Right lobe of liver (tissue), 6 donors: ENCODE measurements around the gene EDRF1. TPM values are rescaled to one million over a fixed set of nuclear protein-coding genes. Genes with fewer than 3 reads are reported as not detected.
A peak's percentile ranks its signal among the peaks of the same experiment; 100 is the strongest.

Source experiments
- ATAC-seq, 4 donors: fragments of 200-7000 bp; cut with Tn5 transposase; one replicate each; pipeline ENCODE4 v1.9.1; 2020; ENCODE audit warnings: mild to moderate bottlenecking in 4 of 4, moderate library complexity in 4 of 4
- DNase-seq, 3 donors: peaks; one replicate each; pipeline ENCODE4 v3.0.0-alpha.2; 2020
- H3K27ac ChIP-seq, 3 donors: fragments of 200-600 bp; one replicate each; pipeline ENCODE4 v1.8.0; 2022
- H3K27me3 ChIP-seq, 2 donors: fragments of 200-600 bp; one replicate each; pipeline ENCODE4 v1.8.0; 2022
- H3K36me3 ChIP-seq, 4 donors: fragments of 200-600 bp; sonication (generic) in 1 of 4; one replicate each; pipeline versions ENCODE4 v1.5.1 to v1.8.0; 2017 to 2022; ENCODE audit warnings: control low read depth in 1 of 4
- H3K4me1 ChIP-seq, 4 donors: fragments of 200-600 bp; sonication (generic) in 1 of 4; one replicate each; pipeline versions ENCODE4 v1.5.1 to v1.8.0; 2017 to 2022; ENCODE audit warnings: control low read depth in 1 of 4
- H3K4me3 ChIP-seq, 3 donors: fragments of 200-600 bp; one replicate each; pipeline ENCODE4 v1.8.0; 2022
- H3K9me3 ChIP-seq, 4 donors: fragments of 200-600 bp; sonication (generic) in 1 of 4; one replicate each; pipeline versions ENCODE4 v1.5.1 to v1.8.0; 2017 to 2022; ENCODE audit warnings: control low read depth in 1 of 4
- CTCF ChIP-seq, 4 donors: fragments of 200-600 bp in 3 of 4; fragments of 450-650 bp in 1 of 4; IDR thresholded peaks; one replicate each; pipeline versions ENCODE4 v1.5.1 to v1.8.0; 2016 to 2022; ENCODE audit warnings: antibody characterized with exemption in 4 of 4, mild to moderate bottlenecking in 2 of 4
- POLR2A ChIP-seq: fragments of 450-650 bp; IDR thresholded peaks from one replicate; pipeline ENCODE4 v1.6.1; 2017; ENCODE audit warnings: antibody characterized with exemption, mild to moderate bottlenecking
- WGBS: methylation state at CpG from one replicate; pipeline ENCODE4 v1.1.6; 2018; ENCODE audit warnings: low coverage, low lambda C conversion rate; ENCODE audit not compliant: insufficient coverage; ENCODE audit errors: missing lambda C conversion rate; 5-methylcytosine and 5-hydroxymethylcytosine counted together
- intact Hi-C, 2 donors: fragments of 100-400 bp; cut with DNase I; formaldehyde crosslinking; loops; one replicate each; pipeline versions ENCODE4 v1.11.2 to v1.14.1; 2022
- total RNA-seq, 6 experiments: library from RNA; depleted of rRNA in 2 of 6; stranded (reverse); fragments of >200 nt in 2 of 6; fragmentation: NEBNext Ultra II Directional in 3 of 6; extraction: Animal tissue kit (Norgen Biotek cat#: 25700) in 3 of 6; gene quantifications; one replicate each; pipeline versions ENCODE4 v1.1.0 to v1.2.4, GENCODE V29; 2016 to 2023
- donor health status: DM: no; HTN: yes; CAD: no.
- donor health status: DM: no; HTN: no; CAD: no.
- donor health status: DM: no; HTN: no; CAD: no.
- donor health status: DM: no; HTN: yes; CAD: no.
- donor health status: DM: no; HTN: yes; CAD: no.

Gene EDRF1
- total RNA-seq, 6 experiments from 2014 or later: 6.5 to 8.5 (median 8.1) TPM

DNA sequence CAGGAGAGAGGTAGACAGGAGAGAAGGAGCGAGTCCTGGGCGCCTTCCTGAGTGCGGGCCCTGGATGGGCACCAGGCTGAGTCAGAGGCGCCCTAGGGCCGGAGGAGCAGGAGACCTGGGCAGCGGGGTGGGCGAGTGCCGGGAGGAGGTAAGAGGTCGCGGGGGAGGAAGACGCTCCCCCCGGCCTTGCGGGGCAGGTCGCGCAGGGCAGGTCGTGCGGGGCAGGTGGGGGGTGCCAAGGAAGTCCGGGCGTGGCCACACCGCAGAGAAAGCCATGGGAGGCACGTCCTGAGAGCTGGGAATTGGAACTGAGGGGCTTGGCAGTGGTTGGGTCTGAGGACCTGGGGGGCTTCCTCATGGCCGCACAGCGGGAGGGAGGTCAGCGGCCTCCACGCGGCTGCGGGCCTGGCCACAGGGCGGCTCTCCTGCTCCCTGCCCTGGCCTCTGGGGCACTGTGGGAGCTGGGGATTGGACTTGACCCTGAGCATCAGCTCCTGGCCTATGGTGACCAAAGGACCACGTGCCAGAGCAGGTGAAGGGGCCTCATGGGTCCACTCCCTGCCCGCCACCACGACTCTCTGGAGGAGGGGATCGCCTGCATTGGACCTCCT lies 55.2 kb downstream of the EDRF1 start:
- ATAC-seq: peak in 1 of 4 donors; percentile 7
- TF ChIP-seq CTCF (IDR thresholded peaks at IDR 0.05) (no peak), POLR2A (no peak)
- DNase-seq: no peak
- no peaks in the 10 kb centered on the region for H3K36me3 ChIP-seq
- H3K27ac ChIP-seq: no peak overlapping the region
- H3K4me3 ChIP-seq: no peak overlapping the region
- intact Hi-C loops: no loop called here
- H3K9me3 ChIP-seq: no peaks in the 10 kb centered on the region
- H3K27me3 ChIP-seq: no peaks in the 10 kb centered on the region
- H3K4me1 ChIP-seq: peaks cover 0 to 5% (median 0%) of the 10 kb centered on the region in 4 donors
- WGBS: 79% methylated on average over 12 of the region's 32 CpGs

GRCh38 chr10:125775491-125776106 lies 56.1 kb downstream of the EDRF1 start, which contains the start of gene MMP21:
TSS of gene MMP21 (minus strand) at chr10:125775821. CDS start at chr10:125775821, 0 bp downstream.
- Histone ChIP-seq H3K27me3 (no peaks in the 10 kb centered on the region), H3K36me3 (no peaks in the 10 kb centered on the region), H3K27ac (no peak within 1 kb of the TSS), H3K4me3 (no peak within 1 kb of the TSS), H3K9me3 (no peaks in the 10 kb centered on the region), H3K4me1 (peaks cover 0 to 7% (median 0%) of the 10 kb centered on the region in 4 donors)
- 93% methylated on average over 3 of the region's 26 CpGs for WGBS
- TF ChIP-seq POLR2A: no peak
- no peak for TF ChIP-seq CTCF (IDR thresholded peaks at IDR 0.05)
- DNase-seq (no peak), ATAC-seq (no peak)
- intact Hi-C loops: no loop called here

- Histone ChIP-seq H3K36me3 (no peaks in the 10 kb centered on the region), H3K9me3 (no peaks in the 10 kb centered on the region), H3K27ac (no peak overlapping the region), H3K4me3 (no peak overlapping the region), H3K27me3 (no peaks in the 10 kb centered on the region), H3K4me1 (peaks cover 0 to 7% (median 0%) of the 10 kb centered on the region in 4 donors)
- no peak for ATAC-seq
- 84% methylated on average over 3 of the region's 9 CpGs for WGBS
- TF ChIP-seq POLR2A: no peak
- TF ChIP-seq CTCF (IDR thresholded peaks at IDR 0.05): no peak
- DNase-seq: no peak
- intact Hi-C loops: no loop called here
Observed at GRCh38 chr10:125777806-125778205, 58.3 kb downstream of the EDRF1 start.

DNA sequence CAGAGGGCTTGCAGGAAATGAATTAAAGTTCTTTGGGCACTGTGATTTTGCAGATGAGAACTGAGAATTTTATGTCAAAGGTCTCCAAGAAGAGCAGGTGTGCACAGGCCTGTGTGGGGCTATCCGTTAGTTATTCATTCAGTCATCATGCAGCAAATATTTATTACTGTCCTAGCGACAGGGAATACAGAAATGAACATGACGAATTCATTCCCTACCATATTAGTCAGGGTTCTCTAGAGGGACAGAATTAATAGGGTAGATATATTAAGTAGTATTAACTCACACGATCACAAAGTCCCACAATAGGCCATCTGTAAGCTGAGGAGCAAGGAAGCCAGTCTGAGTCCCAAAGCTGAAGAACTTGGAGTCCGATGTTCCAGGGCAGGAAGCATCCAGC lies 59.0 kb downstream of the EDRF1 start:
- TF ChIP-seq CTCF (IDR thresholded peaks at IDR 0.05) (no peak), POLR2A (no peak)
- Histone ChIP-seq H3K4me3 (no peak overlapping the region), H3K36me3 (no peaks in the 10 kb centered on the region), H3K27me3 (no peaks in the 10 kb centered on the region), H3K9me3 (no peaks in the 10 kb centered on the region), H3K27ac (no peak overlapping the region), H3K4me1 (peaks cover 0 to 7% (median 0%) of the 10 kb centered on the region in 4 donors)
- intact Hi-C loops: no loop called here
- 69% methylated on average over 5 of the region's 5 CpGs for WGBS
- ATAC-seq: no peak
- no peak for DNase-seq
